WTC11 (cell line): ENCODE data around the gene CCDC61. TPM values are rescaled to one million over a fixed set of nuclear protein-coding genes. Genes with fewer than 3 reads are reported as not detected.

Experiments
- ATAC-seq: fragments of 200-7000 bp; cut with Tn5 transposase; 2 replicates; pipeline ENCODE4 v1.10.0; 2021; ENCODE audit warnings: mild to moderate bottlenecking, moderate library complexity
- CTCF ChIA-PET: fragments of 300-600 bp; sonication (Branson Sonifier 250); formaldehyde crosslinking; loops from one replicate; lab custom pipeline; 2021; ENCODE audit warnings: antibody characterized with exemption; lab: Charles Lee
- POLR2A ChIA-PET: fragments of 350-600 bp; sonication (Branson Sonifier 250); formaldehyde crosslinking; loops from one replicate; lab custom pipeline; 2021; ENCODE audit warnings: antibody characterized with exemption; lab: Charles Lee
- DNase-seq: peaks from one replicate; pipeline ENCODE4 v3.0.0; 2021; ENCODE audit warnings: low spot score
- H3K27ac Mint-ChIP-seq: 2 replicates; pipeline ENCODE4 v1.8.0; 2021; ENCODE audit warnings: mixed read lengths
- H3K27me3 Mint-ChIP-seq: 2 replicates; pipeline ENCODE4 v1.8.0; 2021; ENCODE audit warnings: low read depth, mild to moderate bottlenecking, moderate library complexity, mixed read lengths
- H3K36me3 Mint-ChIP-seq: 2 replicates; pipeline ENCODE4 v1.8.0; 2021; ENCODE audit warnings: mixed read lengths
- H3K4me1 Mint-ChIP-seq: 2 replicates; pipeline ENCODE4 v1.8.0; 2022; ENCODE audit warnings: mixed read lengths
- H3K4me3 Mint-ChIP-seq: 2 replicates; pipeline ENCODE4 v1.8.0; 2021; ENCODE audit warnings: mild to moderate bottlenecking, moderate library complexity, mixed read lengths
- H3K9me3 Mint-ChIP-seq: 2 replicates; pipeline ENCODE4 v1.8.0; 2021; ENCODE audit warnings: mixed read lengths
- CREB1 ChIP-seq: sonication (generic); formaldehyde crosslinking; IDR thresholded peaks from 2 replicates; pipeline ENCODE4 v1.8.0; 2023; ENCODE audit warnings: mild to moderate bottlenecking, missing genetic modification reagents
- EMX1 ChIP-seq: fragments of 250-450 bp; sonication (Bioruptor Pico); IDR thresholded peaks from 2 replicates; pipeline ENCODE4 v1.8.0; 2021; ENCODE audit warnings: mild to moderate bottlenecking
- ESRRA ChIP-seq: sonication (generic); formaldehyde crosslinking; IDR thresholded peaks from 2 replicates; pipeline ENCODE4 v1.8.1; 2022; ENCODE audit warnings: mild to moderate bottlenecking, missing genetic modification reagents, borderline replicate concordance
- FOXP1 ChIP-seq: sonication (generic); formaldehyde crosslinking; IDR thresholded peaks from 2 replicates; pipeline ENCODE4 v1.8.0; 2022; ENCODE audit warnings: missing genetic modification reagents, mild to moderate bottlenecking, moderate library complexity, borderline replicate concordance
- KAT7 ChIP-seq: sonication (generic); formaldehyde crosslinking; IDR thresholded peaks from 2 replicates; pipeline ENCODE4 v1.8.1; 2023; ENCODE audit warnings: missing genetic modification reagents, mild to moderate bottlenecking, borderline replicate concordance
- NFYB ChIP-seq: sonication (generic); formaldehyde crosslinking; conservative IDR thresholded peaks from 2 replicates; pipeline ENCODE4 v1.8.0; 2022; ENCODE audit warnings: low read depth, missing genetic modification reagents
- NR1H2 ChIP-seq: sonication (generic); formaldehyde crosslinking; IDR thresholded peaks from 2 replicates; pipeline ENCODE4 v1.9.0; 2021; ENCODE audit warnings: mild to moderate bottlenecking, moderate library complexity, missing genetic modification reagents
- NR2C2 ChIP-seq: sonication (generic); formaldehyde crosslinking; IDR thresholded peaks from 2 replicates; pipeline ENCODE4 v1.8.0; 2022; ENCODE audit warnings: mild to moderate bottlenecking, missing genetic modification reagents
- SMAD3 ChIP-seq: sonication (generic); formaldehyde crosslinking; IDR thresholded peaks from 2 replicates; pipeline ENCODE4 v1.8.0; 2022; ENCODE audit warnings: missing genetic modification reagents, mild to moderate bottlenecking, borderline replicate concordance
- ZNF219 ChIP-seq: sonication (generic); formaldehyde crosslinking; IDR thresholded peaks from 2 replicates; pipeline ENCODE4 v1.8.0; 2023; ENCODE audit warnings: missing genetic modification reagents, mild to moderate bottlenecking, borderline replicate concordance
- ZNF232 ChIP-seq: sonication (generic); formaldehyde crosslinking; IDR thresholded peaks from 2 replicates; pipeline ENCODE4 v1.8.0; 2022; ENCODE audit warnings: mild to moderate bottlenecking, missing genetic modification reagents
- ZNF396 ChIP-seq: fragments of 250-450 bp; sonication (Bioruptor Pico); IDR thresholded peaks from 2 replicates; pipeline ENCODE4 v1.8.0; 2021; ENCODE audit warnings: mild to moderate bottlenecking, moderate library complexity, borderline replicate concordance
- ZNF416 ChIP-seq: fragments of 250-450 bp; sonication (Bioruptor Pico); IDR thresholded peaks from 2 replicates; pipeline ENCODE4 v1.9.0; 2021; ENCODE audit warnings: mild to moderate bottlenecking, inconsistent platforms
- ZNF671 ChIP-seq: fragments of 250-450 bp; sonication (Bioruptor Pico); IDR thresholded peaks from 2 replicates; pipeline ENCODE4 v1.8.0; 2021; ENCODE audit warnings: mild to moderate bottlenecking
- total RNA-seq: library from RNA; stranded (reverse); gene quantifications from 3 replicates; pipeline ENCODE4 v1.2.3, GENCODE V29; 2021
- TF ChIP-seq, protein P1 (sequence below): fragments of 250-450 bp; sonication (Bioruptor Pico); IDR thresholded peaks from 2 replicates; pipeline ENCODE4 v1.9.0; 2021; ENCODE audit warnings: mild to moderate bottlenecking
- TF ChIP-seq, protein P2 (sequence below): sonication (generic); formaldehyde crosslinking; IDR thresholded peaks from 2 replicates; pipeline ENCODE4 v1.8.1; 2023; ENCODE audit warnings: mild to moderate bottlenecking, missing genetic modification reagents, borderline replicate concordance
- TF ChIP-seq, protein P3 (sequence below): fragments of 250-450 bp; sonication (Bioruptor Pico); IDR thresholded peaks from 2 replicates; pipeline ENCODE4 v2.1.2; 2022; ENCODE audit warnings: mild to moderate bottlenecking, moderate library complexity
- TF ChIP-seq, protein P4 (sequence below): fragments of 250-450 bp; sonication (Bioruptor Pico); IDR thresholded peaks from 2 replicates; pipeline ENCODE4 v1.9.0; 2021; ENCODE audit warnings: mild to moderate bottlenecking, borderline replicate concordance
- TF ChIP-seq, protein P5 (sequence below): fragments of 250-450 bp; sonication (Bioruptor Pico); IDR thresholded peaks from 2 replicates; pipeline ENCODE4 v1.9.0; 2021; ENCODE audit warnings: moderate library complexity, mild to moderate bottlenecking, inconsistent platforms, borderline replicate concordance

CCDC61 gene
- total RNA-seq, 1 experiment from 2014 or later = 33.7 TPM

DNA sequence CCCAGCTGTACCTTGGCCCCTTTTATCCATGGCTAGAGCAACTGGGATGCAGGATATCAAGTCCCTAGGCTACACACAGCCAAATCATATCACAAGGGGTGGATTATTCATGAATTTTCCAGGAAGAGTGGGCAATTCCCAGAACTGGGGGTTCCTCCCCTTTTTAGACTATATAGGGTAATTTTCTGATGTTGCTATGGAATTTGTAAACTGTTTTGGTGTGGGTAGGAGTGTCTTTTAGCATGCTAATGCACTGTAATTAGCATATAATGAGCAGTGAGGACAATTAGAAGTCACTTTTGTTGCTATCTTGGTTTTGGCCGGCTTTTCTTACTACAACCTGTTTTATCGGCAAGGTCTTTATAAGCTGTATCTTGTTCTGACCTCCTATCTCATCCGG, 63.5 kb downstream of the CCDC61 start:
- no peaks in the 10 kb centered on the region for H3K4me1 Mint-ChIP-seq
- CTCF ChIA-PET = interaction anchor here (1.2 to 1.6 kb wide), 2 partner anchors 9 to 30 kb away, joined by 3 to 6 read pairs; no protein-coding TSS in a partner anchor
- POLR2A ChIA-PET = no interaction called here
- no peak for DNase-seq
- H3K27ac Mint-ChIP-seq = no peak overlapping the region
- peaks cover 61% of the 10 kb centered on the region for H3K9me3 Mint-ChIP-seq
- H3K27me3 Mint-ChIP-seq = peaks cover 78% of the 10 kb centered on the region
- TF ChIP-seq CREB1 (no peak), NR1H2 (CRISPR knock-in tag) (no peak), ZNF219 (no peak), EMX1 (no peak), ZNF671 (no peak), ZNF416 (CRISPR knock-in tag) (no peak), SMAD3 (CRISPR knock-in tag) (no peak), FOXP1 (CRISPR knock-in tag) (no peak), ZNF232 (CRISPR knock-in tag) (no peak), NFYB (no peak), ESRRA (CRISPR knock-in tag) (no peak), ZNF396 (CRISPR knock-in tag) (no peak), NR2C2 (CRISPR knock-in tag) (no peak), KAT7 (CRISPR knock-in tag) (no peak)
- TF ChIP-seq, protein P1, sequence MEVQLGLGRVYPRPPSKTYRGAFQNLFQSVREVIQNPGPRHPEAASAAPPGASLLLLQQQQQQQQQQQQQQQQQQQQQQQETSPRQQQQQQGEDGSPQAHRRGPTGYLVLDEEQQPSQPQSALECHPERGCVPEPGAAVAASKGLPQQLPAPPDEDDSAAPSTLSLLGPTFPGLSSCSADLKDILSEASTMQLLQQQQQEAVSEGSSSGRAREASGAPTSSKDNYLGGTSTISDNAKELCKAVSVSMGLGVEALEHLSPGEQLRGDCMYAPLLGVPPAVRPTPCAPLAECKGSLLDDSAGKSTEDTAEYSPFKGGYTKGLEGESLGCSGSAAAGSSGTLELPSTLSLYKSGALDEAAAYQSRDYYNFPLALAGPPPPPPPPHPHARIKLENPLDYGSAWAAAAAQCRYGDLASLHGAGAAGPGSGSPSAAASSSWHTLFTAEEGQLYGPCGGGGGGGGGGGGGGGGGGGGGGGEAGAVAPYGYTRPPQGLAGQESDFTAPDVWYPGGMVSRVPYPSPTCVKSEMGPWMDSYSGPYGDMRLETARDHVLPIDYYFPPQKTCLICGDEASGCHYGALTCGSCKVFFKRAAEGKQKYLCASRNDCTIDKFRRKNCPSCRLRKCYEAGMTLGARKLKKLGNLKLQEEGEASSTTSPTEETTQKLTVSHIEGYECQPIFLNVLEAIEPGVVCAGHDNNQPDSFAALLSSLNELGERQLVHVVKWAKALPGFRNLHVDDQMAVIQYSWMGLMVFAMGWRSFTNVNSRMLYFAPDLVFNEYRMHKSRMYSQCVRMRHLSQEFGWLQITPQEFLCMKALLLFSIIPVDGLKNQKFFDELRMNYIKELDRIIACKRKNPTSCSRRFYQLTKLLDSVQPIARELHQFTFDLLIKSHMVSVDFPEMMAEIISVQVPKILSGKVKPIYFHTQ (CRISPR knock-in tag) = no peak
- TF ChIP-seq, protein P2, sequence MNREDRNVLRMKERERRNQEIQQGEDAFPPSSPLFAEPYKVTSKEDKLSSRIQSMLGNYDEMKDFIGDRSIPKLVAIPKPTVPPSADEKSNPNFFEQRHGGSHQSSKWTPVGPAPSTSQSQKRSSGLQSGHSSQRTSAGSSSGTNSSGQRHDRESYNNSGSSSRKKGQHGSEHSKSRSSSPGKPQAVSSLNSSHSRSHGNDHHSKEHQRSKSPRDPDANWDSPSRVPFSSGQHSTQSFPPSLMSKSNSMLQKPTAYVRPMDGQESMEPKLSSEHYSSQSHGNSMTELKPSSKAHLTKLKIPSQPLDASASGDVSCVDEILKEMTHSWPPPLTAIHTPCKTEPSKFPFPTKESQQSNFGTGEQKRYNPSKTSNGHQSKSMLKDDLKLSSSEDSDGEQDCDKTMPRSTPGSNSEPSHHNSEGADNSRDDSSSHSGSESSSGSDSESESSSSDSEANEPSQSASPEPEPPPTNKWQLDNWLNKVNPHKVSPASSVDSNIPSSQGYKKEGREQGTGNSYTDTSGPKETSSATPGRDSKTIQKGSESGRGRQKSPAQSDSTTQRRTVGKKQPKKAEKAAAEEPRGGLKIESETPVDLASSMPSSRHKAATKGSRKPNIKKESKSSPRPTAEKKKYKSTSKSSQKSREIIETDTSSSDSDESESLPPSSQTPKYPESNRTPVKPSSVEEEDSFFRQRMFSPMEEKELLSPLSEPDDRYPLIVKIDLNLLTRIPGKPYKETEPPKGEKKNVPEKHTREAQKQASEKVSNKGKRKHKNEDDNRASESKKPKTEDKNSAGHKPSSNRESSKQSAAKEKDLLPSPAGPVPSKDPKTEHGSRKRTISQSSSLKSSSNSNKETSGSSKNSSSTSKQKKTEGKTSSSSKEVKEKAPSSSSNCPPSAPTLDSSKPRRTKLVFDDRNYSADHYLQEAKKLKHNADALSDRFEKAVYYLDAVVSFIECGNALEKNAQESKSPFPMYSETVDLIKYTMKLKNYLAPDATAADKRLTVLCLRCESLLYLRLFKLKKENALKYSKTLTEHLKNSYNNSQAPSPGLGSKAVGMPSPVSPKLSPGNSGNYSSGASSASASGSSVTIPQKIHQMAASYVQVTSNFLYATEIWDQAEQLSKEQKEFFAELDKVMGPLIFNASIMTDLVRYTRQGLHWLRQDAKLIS (CRISPR knock-in tag) = no peak
- TF ChIP-seq, protein P3, sequence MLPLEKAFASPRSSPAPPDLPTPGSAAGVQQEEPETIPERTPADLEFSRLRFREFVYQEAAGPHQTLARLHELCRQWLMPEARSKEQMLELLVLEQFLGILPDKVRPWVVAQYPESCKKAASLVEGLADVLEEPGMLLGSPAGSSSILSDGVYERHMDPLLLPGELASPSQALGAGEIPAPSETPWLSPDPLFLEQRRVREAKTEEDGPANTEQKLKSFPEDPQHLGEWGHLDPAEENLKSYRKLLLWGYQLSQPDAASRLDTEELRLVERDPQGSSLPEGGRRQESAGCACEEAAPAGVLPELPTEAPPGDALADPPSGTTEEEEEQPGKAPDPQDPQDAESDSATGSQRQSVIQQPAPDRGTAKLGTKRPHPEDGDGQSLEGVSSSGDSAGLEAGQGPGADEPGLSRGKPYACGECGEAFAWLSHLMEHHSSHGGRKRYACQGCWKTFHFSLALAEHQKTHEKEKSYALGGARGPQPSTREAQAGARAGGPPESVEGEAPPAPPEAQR (CRISPR knock-in tag) = no peak
- TF ChIP-seq, protein P4, sequence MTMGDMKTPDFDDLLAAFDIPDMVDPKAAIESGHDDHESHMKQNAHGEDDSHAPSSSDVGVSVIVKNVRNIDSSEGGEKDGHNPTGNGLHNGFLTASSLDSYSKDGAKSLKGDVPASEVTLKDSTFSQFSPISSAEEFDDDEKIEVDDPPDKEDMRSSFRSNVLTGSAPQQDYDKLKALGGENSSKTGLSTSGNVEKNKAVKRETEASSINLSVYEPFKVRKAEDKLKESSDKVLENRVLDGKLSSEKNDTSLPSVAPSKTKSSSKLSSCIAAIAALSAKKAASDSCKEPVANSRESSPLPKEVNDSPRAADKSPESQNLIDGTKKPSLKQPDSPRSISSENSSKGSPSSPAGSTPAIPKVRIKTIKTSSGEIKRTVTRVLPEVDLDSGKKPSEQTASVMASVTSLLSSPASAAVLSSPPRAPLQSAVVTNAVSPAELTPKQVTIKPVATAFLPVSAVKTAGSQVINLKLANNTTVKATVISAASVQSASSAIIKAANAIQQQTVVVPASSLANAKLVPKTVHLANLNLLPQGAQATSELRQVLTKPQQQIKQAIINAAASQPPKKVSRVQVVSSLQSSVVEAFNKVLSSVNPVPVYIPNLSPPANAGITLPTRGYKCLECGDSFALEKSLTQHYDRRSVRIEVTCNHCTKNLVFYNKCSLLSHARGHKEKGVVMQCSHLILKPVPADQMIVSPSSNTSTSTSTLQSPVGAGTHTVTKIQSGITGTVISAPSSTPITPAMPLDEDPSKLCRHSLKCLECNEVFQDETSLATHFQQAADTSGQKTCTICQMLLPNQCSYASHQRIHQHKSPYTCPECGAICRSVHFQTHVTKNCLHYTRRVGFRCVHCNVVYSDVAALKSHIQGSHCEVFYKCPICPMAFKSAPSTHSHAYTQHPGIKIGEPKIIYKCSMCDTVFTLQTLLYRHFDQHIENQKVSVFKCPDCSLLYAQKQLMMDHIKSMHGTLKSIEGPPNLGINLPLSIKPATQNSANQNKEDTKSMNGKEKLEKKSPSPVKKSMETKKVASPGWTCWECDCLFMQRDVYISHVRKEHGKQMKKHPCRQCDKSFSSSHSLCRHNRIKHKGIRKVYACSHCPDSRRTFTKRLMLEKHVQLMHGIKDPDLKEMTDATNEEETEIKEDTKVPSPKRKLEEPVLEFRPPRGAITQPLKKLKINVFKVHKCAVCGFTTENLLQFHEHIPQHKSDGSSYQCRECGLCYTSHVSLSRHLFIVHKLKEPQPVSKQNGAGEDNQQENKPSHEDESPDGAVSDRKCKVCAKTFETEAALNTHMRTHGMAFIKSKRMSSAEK = no peak
- TF ChIP-seq, protein P5, sequence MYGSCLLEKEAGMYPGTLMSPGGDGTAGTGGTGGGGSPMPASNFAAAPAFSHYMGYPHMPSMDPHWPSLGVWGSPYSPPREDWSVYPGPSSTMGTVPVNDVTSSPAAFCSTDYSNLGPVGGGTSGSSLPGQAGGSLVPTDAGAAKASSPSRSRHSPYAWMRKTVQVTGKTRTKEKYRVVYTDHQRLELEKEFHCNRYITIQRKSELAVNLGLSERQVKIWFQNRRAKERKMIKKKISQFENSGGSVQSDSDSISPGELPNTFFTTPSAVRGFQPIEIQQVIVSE (CRISPR knock-in tag) = no peak
- peaks cover 16% of the 10 kb centered on the region for H3K36me3 Mint-ChIP-seq
- H3K4me3 Mint-ChIP-seq = no peak overlapping the region
- ATAC-seq = no peak
